Sciatic nerve (tissue), 2 donors: ENCODE measurements around the gene FGGY. TPM values are rescaled to one million over a fixed set of nuclear protein-coding genes. Genes with fewer than 3 reads are reported as not detected.
"Not testable (repeated sequence)": the region's sequence is repeated elsewhere in the genome, so short reads cannot be mapped to it uniquely, and the experiment has no call there.

Source experiments
- ATAC-seq: fragments of 200-7000 bp; cut with Tn5 transposase; one replicate; pipeline ENCODE4 v1.9.1; 2020; ENCODE audit warnings: mild to moderate bottlenecking, moderate library complexity
- DNase-seq: peaks from one replicate; pipeline ENCODE4 v3.0.0-alpha.2; 2020; ENCODE audit warnings: low spot score
- intact Hi-C: fragments of 100-400 bp; cut with DNase I; formaldehyde crosslinking; loops from one replicate; pipeline ENCODE4 v1.14.2; 2022
- total RNA-seq: library from RNA; stranded (reverse); fragmentation: NEBNext Ultra II Directional; extraction: Animal tissue kit (Norgen Biotek cat#: 25700); gene quantifications from one replicate; pipeline ENCODE4 v1.2.1, GENCODE V29; 2021
- donor health status: DM: no; HTN: no; CAD: no.
- donor health status: DM: no; HTN: no; CAD: no.

Gene FGGY
- total RNA-seq, 1 donor from 2014 or later: 41.1 TPM

DNA sequence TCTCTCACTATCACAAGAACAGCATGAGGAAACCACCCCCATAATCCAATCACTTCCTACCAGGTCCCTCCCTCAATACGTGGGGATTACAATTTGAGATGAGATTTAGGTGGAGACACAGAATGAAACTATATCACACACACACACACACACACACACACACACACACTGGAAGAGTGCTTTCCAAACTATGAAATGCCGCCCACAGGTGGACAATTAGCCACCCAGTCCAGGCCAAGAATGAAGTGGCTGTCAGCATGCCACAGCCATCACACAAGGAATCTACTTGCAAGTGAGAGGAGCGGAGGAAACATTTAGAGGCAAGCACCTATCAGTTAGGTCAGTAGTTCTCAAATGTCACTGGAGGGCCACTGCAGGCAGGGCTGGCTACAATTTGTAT is 412.4 kb downstream of the FGGY start:
- intact Hi-C loops: no loop called here
- no peak for DNase-seq
- ATAC-seq: no peak

DNA sequence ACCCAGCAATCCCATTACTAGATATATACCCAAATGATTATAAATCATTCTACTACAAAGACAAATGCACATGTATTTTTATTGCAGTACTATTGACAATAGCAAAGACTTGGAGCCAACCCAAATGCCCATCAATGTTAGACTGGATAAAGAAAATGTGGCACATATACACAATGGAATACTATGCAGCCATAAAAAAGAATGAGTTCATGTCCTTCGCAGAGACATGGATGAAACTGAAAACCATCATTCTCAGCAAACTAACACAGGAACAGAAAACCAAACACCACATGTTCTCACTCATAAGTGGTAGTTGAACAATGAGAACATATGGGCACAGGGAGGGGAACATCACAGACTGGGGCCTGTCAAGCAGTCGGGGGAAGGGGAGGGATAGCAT is 414.0 kb downstream of the FGGY start:
- ATAC-seq, DNase-seq, intact Hi-C loops: not testable (repeated sequence)

DNA sequence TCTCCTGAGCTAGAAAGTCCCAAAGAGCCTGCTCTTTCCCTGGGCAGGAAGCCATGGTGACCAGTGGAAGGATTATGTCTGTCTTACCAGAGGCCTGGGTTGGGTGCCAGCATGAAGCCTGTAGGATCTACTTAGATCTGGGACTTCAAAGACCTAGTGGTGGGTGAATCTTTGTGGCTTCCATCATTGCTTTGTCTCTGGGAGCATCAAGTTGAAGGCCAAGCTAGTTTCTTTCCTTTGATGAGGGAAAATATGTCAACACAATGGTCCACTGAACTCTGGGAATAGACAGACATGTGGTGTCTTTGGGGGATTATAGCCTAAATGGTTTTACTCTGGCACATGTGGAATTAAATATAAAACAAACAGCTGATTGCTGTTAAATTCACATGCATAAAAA is 417.3 kb downstream of the FGGY start:
- ATAC-seq: no peak
- DNase-seq: no peak
- intact Hi-C loops: no loop called here

DNA sequence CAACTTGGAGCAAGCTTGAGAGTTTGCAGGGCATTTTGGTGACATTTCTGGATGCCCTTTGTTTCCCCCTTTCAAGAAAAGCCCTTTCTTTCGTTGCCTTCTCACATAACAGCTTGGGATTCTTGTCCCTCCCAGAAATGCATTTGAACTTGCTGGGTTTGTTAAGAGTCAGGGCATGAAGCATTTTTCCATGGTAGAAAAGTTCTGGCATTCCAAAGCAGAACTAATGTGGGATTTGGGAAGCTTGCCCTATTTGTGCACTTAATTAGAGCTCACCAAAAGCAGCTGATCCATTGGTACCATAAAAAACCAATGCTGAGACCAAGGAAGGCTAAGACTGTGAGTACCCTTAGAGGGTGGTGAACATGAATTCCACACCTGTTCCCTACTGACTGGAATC is 418.1 kb downstream of the FGGY start:
- no peak for ATAC-seq
- DNase-seq: no peak
- intact Hi-C loops: no loop called here

DNA sequence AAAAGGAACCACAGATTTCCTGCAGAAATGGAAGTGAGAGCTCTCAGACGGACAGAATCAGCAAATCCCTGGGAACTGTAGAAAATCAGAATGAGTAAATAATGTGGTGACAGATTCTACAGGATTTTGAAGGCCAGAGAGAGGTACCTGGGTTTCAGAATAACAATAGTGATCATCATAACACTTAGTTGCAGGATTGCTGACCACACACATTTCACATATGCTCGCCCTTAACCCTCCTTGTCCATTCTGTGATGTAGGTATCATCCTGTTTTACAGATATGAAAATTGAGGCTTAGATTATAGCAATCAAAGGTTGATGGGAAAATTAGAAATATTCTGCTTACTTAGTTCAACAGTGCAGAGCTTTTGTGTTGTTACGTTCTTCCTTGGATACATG is 419.9 kb downstream of the FGGY start:
- ATAC-seq (no peak), DNase-seq (no peak)
- intact Hi-C loops: no loop called here

DNA sequence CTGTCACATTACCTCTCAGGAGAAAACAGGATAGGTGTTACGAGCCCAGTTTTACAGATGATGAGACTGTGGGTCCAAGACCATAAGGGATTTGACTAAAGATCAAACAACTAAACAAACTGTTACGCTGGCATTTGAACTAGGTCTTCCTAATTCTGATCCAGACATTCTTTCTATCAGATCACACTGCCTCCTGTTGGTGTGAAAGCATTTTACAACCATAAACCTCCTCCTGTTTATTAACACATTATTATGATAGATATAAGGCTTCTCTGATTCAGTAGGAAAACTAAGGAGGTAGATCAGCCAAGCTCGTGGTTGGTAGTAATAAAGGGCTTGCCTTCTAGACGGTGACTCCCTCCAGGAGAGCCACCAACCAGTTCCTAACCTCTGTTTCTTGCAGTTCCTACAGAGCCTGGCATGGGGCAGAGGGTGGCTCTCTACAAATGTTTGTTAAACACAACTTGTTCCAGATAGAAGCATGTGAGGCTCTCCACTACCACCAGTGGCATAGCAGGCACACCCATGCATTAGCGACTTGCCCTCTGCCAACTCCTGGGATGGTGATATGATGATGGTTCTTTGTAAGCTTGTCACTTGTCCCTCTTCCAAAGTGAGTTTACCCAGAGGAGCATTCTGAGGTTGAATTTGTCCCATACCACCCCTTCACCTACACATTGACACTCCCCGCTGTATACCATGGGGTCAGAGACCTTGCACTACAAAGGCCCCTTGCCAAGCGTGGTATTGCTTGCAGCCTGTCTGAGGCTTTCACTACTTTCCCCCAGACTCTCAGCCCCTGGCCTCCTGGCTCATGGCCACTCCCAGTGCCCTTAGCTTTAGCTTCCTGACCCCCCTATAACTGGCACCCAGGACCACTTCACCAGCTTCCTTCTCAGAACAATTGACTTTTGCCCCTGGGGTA is 421.4 kb downstream of the FGGY start:
- ATAC-seq (peak; percentile 34), DNase-seq (no peak)
- intact Hi-C loops: no loop called here

DNA sequence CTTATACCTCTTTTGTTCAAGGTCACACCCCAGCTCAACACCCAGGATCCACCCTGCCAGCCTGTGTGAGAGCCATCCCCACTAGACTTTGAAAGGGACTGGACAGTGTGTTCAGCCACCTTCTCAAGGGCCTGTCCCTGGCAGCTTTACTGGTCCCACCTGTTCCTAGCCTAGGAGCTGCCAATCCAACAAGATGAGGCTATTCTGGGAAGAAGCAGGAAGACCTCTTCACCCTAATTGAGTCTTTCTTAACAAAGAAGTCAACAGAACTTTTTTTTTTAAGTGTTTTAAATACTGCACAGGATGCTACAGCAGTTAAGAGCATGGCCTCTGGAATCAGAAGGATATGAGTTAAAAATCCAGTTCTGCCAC is 422.1 kb downstream of the FGGY start:
- intact Hi-C loops: no loop called here
- ATAC-seq (no peak), DNase-seq (no peak)

DNA sequence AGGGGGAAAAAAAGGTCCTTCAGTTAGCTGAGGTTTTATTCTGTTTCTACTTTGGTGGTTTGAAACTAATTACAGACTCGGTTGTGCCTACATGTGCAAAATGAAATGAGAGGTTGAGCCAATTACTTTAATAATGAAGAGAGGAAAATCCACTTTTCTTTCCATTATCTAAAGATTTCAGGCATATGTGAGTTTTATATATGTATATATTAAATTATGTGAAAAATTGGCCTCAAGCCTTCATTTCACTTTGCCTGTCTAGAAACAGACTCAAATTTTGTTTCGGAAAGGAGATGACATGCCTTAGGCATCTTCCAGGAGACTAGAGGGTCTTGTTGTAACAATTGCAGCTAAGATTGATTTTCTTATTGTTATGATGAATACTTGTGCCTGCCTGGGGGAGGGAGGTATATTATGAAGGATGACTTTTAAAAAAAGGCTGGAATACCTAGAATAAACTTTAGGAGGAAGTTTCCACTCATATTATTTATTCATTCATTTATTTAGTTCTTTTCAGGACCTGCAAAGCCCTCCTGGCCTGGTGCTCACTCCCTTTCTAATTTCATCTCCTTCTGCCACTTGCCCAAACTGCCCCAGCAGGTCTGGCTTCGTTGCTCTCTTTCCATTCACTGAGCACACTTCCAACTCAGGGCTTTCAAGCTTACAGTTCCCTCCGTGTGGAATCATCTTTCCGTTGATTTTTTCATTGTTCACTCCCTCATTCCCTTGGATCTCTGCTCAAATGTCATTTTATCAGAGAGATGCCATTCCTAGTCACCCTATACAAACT is 423.6 kb downstream of the FGGY start:
- ATAC-seq: no peak
- no peak for DNase-seq
- intact Hi-C loops: no loop called here

DNA sequence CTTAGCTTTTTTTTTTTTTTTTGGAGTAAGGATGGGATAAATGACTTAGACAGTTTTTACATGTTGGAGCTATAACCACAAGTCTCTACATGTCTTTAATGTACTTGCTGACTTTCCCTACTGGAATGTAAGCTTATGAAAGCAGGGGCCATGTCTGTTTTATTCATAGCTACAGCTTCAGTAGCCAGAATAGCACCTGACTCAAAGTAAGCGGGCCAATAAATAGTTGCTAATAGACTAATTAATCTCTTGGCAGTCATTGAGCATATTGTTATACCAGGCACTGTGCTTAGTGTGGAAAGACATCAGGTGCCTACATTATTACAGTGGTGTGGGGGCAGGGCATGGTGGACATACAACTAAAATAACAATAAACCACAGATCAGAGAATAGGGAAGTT is 433.4 kb downstream of the FGGY start:
- DNase-seq: no peak
- no peak for ATAC-seq
- intact Hi-C loops: no loop called here

DNA sequence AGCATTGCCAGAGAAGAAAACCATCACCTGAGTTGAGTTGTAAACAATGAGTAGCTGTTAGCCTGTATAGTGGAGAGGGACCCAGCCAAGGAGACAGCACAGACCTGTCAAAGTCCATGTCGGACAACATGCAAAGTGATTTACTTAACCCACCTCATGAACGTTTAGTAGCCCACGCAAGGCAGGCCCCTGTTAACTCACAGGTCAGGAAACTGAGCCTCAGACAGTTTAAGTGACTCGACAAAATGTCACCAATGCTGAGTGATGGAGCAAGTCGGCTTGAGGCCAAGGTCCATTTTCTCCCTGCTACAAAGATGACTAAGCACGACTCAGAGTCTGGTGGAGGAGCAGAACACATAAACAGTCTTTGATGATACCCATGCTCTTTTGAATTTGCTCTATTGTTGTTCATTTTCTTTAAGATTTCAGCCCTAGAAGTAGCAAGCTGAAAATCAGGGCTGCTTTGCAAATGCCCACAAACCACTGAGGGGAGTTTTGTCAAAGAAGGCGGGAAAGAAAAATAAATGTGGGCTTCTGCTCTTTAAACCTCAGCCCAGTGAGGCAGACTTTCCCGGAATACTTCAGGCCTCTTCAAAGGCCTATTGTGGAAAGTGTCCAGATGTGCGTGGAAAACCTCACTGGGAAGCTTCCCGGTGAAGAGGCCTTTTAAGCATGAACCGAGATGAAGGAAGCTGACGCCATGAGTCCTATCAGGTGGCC is 434.0 kb downstream of the FGGY start:
- peak; percentile 87 for DNase-seq
- peak; percentile 90 for ATAC-seq
- intact Hi-C loops: no loop called here

DNA sequence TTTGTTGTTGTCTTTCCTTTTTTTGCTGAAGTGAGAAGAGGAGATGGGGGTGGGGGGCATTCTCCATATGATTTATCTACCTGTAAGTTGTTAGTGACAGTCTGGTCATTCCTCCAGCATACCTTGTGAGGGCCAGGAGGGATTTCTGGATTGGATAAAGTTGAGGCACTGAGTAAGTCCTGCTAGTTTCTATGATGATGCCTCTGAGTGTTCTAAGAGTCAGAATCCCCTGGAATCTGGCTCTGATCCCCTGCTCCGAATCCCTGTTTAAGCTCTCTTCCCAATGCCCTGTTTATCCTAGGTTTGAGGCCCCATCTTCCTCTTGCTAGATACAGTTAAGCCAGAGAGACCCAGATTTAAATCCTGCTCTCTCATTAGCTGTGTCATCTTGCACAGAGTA is 434.7 kb downstream of the FGGY start:
- intact Hi-C loops: no loop called here
- no peak for ATAC-seq
- no peak for DNase-seq

DNA sequence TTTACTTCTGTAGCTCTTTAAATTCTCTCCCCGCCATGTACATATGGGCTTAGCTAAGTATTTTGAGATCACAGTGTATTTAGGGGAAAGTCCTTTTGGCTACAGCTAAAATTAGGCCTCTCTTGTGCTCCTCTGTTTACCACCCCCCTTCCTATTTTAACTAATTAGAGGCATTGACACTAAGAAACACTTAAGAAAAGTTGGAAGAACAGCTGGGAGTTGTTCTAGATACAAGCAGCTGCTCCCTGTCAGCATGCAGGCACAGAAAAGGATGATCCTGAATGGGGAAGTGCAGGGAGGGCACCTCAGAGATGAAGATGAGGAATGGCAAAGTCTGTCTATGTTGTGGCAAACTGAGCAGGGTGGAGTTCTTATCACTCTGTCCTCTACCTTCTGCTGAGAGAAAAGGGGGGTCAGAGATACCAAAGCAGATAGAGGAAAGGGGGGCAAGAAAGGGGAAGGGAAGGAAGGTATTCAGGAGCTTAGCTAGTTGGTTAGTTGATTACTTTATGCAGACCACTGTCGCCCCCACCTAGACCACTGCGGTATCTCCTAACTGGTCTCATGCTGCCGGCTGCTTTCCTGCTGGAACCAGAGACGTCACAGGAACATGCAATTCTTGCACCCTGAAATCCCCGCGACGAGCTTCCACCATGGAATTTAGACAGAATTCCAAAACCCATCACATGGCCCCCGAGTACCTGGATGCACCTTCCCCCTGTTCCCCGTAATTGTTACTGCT is 435.5 kb downstream of the FGGY start:
- ATAC-seq (no peak), DNase-seq (no peak)
- intact Hi-C loops: no loop called here

DNA sequence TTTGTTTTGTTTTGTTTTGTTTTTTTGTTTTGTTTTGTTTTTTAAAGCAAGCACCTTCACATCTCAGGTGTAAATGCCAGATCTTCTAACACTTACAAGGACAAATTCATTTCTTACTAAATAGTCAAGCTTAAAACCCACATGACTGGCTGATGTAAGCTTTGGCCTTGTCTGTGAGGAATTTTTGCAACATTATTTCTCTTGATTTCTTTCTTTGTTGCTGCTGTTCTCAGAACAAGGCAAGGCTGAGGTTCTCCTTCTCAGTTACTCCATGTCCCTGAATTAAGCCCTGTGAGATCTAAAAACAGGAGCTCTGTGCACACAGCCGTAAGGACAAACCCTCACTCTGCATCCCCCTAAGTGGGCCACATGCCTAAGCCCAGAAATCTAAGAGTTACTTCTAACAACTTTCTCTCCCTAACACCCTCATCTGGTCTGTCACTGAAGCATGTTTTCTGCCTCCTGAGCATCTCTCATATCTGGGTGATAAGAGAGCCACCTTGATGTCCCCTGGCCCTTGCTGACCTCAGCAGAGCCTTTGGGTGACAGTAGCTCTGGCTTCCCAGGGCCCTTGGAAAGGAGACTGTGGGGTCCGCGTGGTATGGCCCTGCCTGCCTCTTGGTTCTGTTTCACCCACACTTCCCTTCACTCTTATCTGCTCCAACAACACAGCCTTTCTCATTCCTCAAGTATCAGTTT is 436.7 kb downstream of the FGGY start:
- DNase-seq: no peak
- ATAC-seq: peak; percentile 56
- intact Hi-C loops: no loop called here

DNA sequence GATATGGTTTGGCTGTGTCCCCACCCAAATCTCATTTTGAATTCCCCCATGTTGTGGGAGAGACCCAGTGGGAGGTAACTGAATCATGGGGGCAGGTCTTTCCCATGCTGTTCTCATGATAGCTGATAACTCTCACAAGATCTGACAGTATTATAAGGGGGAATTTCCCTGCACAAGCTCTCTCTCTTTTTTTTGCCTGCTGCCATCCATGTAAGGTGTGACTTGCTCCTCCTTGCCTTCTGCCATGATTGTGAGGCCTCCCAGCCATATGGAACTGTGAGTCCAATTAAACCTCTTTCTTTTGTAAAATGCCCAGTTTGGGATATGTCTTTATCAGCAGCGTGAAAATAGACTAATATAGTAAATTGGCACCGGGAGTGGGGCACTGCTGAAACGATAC is 439.0 kb downstream of the FGGY start:
- DNase-seq, ATAC-seq, intact Hi-C loops: not testable (repeated sequence)

DNA sequence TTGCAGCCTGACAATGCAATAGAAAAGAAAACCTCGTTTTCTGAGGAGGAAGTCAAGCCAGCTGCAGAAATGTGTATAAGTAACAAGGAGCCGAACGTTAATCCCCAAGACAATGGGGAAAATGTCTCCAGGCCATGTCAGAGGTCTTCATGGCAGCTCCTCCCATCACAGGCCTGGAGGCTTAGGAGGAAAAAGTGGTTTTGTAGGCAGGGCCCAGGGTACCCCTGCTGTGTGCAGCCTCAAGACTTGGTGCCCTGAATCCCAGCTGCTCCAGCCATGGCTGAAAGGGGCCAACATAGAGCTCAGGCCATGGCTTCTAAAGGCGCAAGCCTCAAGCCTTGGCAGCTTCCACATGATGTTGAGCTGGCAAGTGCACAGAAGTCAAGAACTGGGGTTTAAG is 439.9 kb downstream of the FGGY start:
- DNase-seq (no peak), ATAC-seq (no peak)
- intact Hi-C loops: no loop called here

DNA sequence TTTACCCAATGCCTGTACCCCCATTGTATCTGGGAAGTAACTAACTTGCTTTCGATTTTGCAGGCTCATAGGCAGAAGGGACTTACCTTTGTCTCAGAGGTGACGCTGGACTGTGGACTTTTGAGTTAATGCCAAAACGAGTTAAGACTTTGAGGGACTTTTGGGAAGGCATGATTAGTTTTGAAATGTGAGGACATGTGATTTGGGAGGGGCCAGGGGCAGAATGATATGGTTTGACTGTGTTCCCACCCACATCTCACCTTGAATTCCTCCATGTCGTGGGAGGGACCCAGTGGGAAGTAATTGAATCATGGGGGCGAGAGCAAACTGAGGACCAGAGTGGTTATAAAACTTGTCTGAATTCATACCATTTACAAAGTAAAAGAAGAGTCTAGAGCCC is 440.7 kb downstream of the FGGY start:
- intact Hi-C loops: no loop called here
- ATAC-seq (no peak), DNase-seq (no peak)

DNA sequence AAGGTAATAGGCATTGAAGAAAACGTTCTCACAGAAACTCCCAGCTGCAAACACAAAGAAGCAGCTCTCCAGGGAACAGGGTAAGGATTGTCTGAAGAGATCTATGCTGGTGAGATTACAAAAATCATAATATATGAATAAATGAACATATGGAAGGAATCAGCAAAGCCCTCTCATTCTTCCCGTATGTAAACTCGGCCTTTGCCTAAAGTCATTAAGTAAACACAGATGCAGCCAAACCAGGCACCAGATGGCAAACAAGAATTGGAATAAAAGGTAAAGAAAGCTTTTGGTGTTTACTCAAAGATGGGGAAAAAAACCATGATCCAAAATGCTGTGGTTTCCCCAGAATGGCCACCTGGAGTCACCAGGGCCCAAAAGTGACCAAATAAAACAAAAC is 441.3 kb downstream of the FGGY start:
- no peak for ATAC-seq
- intact Hi-C loops: no loop called here
- DNase-seq: no peak

DNA sequence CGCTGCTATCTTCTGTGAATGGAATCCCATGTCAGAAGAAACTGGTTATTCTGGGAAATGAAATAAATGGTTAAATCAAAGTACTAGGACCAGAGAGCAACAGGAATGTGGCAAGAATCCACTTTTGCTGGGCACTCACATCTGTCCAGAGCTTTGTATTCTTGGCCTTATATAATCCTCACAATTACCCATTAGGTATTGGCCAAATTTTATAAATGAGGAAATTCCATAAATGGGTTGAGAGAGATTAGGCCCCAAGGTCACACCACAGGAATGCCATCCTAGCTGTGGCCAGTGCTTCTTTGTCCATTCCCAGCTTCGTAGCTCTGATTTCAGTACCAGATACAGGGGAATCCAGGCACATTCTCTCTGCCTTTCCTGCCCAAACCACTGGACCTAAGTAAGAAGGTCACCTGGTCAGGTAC is 441.7 kb downstream of the FGGY start:
- ATAC-seq: peak; percentile 72
- intact Hi-C loops: no loop called here

More for the DNA sequence above, 441.7 kb downstream of the FGGY start:
- DNase-seq: no peak
